ENCODE data around the gene TMEM171. TPM values are rescaled to one million over a fixed set of nuclear protein-coding genes. Genes with fewer than 3 reads are reported as not detected.
A peak's percentile ranks its signal among the peaks of the same experiment; 100 is the strongest.

Gene TMEM171, protein sequence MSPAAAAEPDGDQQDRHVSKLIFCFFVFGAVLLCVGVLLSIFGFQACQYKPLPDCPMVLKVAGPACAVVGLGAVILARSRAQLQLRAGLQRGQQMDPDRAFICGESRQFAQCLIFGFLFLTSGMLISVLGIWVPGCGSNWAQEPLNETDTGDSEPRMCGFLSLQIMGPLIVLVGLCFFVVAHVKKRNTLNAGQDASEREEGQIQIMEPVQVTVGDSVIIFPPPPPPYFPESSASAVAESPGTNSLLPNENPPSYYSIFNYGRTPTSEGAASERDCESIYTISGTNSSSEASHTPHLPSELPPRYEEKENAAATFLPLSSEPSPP
- 10 to 100 TPM; 22.3 to 74.6 (median 50.4) TPM for total RNA-seq

DNA sequence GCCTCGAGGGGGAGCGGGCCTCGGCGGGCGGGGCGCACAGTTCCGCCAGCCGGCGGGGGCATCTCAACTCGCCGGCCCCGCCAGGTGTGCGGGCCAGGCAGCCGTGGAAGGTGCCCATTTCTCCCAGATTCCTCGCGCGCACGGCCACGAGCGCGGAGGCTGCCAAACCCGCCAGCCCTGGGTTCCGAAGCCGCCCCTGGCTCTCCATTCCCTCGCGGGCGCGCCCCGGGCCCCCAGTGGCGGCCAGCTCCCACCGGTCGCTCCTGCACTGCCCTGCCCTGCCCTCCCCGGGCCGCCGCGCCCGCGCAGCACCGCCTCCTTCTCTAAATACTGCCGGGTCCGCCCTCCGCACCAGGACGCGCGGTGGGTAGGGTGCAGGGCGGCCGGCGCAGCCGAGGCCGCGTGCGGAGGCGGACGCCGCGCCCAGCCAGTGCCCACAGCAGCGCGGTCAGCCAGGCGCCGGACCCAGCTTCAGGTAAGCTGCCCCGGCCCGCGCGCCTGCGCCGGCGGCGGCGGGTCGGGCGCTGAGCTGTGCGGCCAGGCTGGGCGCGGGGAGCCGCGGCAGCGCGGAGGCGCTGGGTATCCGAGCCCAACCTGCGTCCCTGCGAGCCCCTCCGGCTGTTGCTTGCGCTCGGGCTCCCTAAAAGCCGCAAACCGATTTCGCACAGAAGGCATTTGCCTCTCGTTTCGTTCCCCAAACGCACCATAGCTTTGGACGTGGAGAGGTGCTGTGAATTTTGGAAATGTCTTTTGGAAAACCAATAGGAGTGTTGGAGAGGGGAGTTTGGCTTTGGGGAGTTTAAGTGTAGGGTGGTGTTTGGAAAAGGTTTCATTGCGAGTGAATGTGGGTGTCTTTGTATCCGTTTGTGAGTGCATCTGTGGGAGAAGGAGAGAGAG, at the start of gene TMEM171:
TSS of gene TMEM171 (plus strand) at position 354 of the 897 bp plus-strand sequence. CDS start 2,799 bp downstream, outside the sequence.
- Histone ChIP-seq H3K27me3 (no peaks in the 10 kb centered on the region), H3K4me1 (peaks cover 50 to 54% of the 10 kb centered on the region in 2 donors), H3K9me3 (no peaks in the 10 kb centered on the region), H3K27ac (peak within 1 kb of the TSS; percentile 98 to 99 (median 99)), H3K36me3 (peaks cover 5 to 9% of the 10 kb centered on the region in 2 donors), H3K4me3 (replicated peaks in 1 of 3) (peak within 1 kb of the TSS; percentile 14 to 37 (median 20))
- TF ChIP-seq POLR2A (IDR thresholded peaks at IDR 0.05): peak; percentile 92 to 97
- TF ChIP-seq, protein P1, sequence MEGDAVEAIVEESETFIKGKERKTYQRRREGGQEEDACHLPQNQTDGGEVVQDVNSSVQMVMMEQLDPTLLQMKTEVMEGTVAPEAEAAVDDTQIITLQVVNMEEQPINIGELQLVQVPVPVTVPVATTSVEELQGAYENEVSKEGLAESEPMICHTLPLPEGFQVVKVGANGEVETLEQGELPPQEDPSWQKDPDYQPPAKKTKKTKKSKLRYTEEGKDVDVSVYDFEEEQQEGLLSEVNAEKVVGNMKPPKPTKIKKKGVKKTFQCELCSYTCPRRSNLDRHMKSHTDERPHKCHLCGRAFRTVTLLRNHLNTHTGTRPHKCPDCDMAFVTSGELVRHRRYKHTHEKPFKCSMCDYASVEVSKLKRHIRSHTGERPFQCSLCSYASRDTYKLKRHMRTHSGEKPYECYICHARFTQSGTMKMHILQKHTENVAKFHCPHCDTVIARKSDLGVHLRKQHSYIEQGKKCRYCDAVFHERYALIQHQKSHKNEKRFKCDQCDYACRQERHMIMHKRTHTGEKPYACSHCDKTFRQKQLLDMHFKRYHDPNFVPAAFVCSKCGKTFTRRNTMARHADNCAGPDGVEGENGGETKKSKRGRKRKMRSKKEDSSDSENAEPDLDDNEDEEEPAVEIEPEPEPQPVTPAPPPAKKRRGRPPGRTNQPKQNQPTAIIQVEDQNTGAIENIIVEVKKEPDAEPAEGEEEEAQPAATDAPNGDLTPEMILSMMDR (IDR thresholded peaks at IDR 0.05): peak in 1 of 6 experiments; percentile 18
- intact Hi-C loops (cut with DNase I): no loop called here
- peak; percentile 85 to 87 for DNase-seq
- 1 to 5% methylated on average over 19 to 31 of the region's 94 CpGs for WGBS, 2 donors

DNA sequence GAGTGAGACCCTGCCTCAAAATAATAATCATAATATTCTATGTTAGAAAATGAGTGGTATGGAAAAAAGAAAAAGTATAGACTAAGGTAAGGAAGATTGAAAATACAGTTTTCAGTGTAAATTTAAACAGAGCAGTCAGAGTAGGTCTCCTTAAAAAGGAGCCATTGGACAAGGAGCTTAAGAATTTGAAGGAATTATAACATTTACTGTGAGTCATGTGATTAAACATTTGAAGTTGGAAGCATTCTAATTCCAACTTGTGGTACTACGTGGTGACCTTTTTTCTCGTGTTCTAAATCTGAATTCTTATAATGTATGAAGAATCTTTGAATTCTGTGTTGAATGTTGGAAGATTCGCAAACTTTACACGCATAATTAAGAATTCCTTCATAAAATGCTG, 39.3 kb upstream of the TMEM171 start:
- intact Hi-C loops (cut with DNase I): loop anchor here (5.0 kb wide), 1 partner anchor 121 kb away; no protein-coding TSS in a partner anchor
- WGBS, 2 donors: 72 to 80% methylated on average over 4 of the region's 4 CpGs

DNA sequence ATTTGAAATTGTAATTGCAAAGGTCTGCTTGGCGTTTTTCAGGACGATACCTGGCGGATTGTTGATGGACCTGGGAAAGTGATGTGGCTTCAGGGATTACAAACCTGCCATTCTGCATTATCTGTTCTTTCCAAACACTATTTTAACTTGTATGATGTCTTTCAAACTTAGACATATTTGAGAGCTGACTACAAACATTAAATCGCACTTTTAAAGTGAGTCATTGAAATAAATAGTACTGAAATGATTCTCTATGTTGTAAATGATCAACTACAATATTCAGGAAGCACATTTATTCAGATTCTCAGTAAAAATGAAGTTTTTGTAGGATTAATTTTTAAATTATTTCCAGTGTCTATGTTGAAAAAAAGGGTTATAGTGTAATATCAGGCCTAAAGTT, 32.3 kb upstream of the TMEM171 start:
- Histone ChIP-seq H3K36me3 (peaks cover 8% of the 10 kb centered on the region in 2 donors), H3K27ac (no peak overlapping the region), H3K4me3 (replicated peaks in 1 of 3) (no peak overlapping the region), H3K4me1 (peaks cover 0 to 10% of the 10 kb centered on the region in 2 donors), H3K27me3 (no peaks in the 10 kb centered on the region), H3K9me3 (no peaks in the 10 kb centered on the region)
- TF ChIP-seq, protein P1 (IDR thresholded peaks at IDR 0.05): no peak
- TF ChIP-seq POLR2A (IDR thresholded peaks at IDR 0.05): no peak
- no peak for DNase-seq
- WGBS, 2 donors: 95 to 97% methylated on average over 4 of the region's 4 CpGs
- intact Hi-C loops (cut with DNase I): no loop called here

More for the DNA sequence above, 39.3 kb upstream of the TMEM171 start:
- Histone ChIP-seq H3K27ac (no peak overlapping the region), H3K4me3 (replicated peaks in 1 of 3) (no peak overlapping the region), H3K9me3 (no peaks in the 10 kb centered on the region), H3K27me3 (no peaks in the 10 kb centered on the region), H3K36me3 (peaks cover 5 to 12% of the 10 kb centered on the region in 2 donors), H3K4me1 (peaks cover 0 to 10% of the 10 kb centered on the region in 2 donors)
- TF ChIP-seq, protein P1 (IDR thresholded peaks at IDR 0.05): no peak
- no peak for TF ChIP-seq POLR2A (IDR thresholded peaks at IDR 0.05)
- DNase-seq: no peak

DNA sequence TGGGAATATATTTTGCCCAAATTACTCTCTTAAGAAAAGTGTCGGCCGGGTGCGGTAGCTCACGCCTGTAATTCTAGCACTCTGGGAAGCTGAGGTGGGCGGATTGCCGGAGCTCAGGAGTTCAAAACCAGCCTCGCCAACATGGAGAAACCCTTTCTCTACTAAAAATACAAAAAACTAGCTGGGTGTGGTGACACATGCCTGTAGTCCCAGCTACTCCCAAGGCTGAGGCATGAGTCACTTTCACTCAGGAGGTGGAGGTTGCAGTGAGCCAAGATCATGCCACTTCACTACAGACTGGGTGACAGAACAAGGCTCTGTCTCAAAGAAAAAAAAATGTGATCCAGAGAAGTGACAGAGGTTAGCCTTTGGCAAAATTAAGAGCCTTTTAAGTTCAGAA, 26.4 kb upstream of the TMEM171 start:
- Histone ChIP-seq H3K9me3 (no peaks in the 10 kb centered on the region), H3K27ac (no peak overlapping the region), H3K36me3 (no peaks in the 10 kb centered on the region), H3K4me1 (peaks cover 0 to 9% of the 10 kb centered on the region in 2 donors), H3K4me3 (replicated peaks in 1 of 3) (no peak overlapping the region), H3K27me3 (no peaks in the 10 kb centered on the region)
- intact Hi-C loops (cut with DNase I): no loop called here
- DNase-seq: peak; percentile 70 to 76
- TF ChIP-seq POLR2A (IDR thresholded peaks at IDR 0.05): no peak
- TF ChIP-seq, protein P1 (IDR thresholded peaks at IDR 0.05): no peak
- WGBS, 2 donors: 87 to 95% methylated on average over 7 of the region's 7 CpGs
